ENCODE data around the gene F12. TPM values are rescaled to one million over a fixed set of nuclear protein-coding genes. Genes with fewer than 3 reads are reported as not detected.

F12 gene
- total and polyA plus RNA-seq, 2 donors (not counting 3 experiments of a cell fraction or from before 2014, with no cell fraction given), result 1.00 to 1.4 TPM

DNA sequence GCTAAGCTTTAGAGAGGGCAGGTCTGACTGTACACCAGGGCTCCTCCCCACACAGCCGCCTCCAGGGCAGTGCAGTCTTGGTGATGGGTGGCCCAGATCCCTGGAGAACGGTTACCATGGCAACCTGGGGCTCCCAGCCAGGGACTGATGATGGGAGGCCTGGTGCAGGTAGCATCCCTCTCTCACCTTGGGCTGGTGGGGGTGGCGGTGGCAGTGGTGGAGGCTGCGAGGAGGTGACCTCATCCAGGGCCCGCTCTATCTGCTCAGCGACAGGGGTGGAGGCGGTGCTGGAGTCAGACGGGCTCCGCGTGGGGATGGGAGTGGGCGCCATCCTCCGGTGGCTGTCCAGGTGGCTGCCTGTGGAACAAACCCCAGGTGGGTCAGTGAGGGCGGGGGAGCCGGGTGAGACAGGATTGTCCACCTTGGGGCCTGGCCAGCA lies 49.6 kb upstream of the F12 start:
- Histone ChIP-seq H3K4me2 (ENCODE audit: insufficient read depth, low read length) (no peak overlapping the region), H4K20me1 (replicated peaks; ENCODE audit: control insufficient read depth, extremely low read depth, insufficient read depth, low read length) (no peaks in the 10 kb centered on the region), H3K9me3 (replicated peaks; ENCODE audit: control insufficient read depth, insufficient read depth, low read length) (no peaks in the 10 kb centered on the region), H3K9me1 (replicated peaks; ENCODE audit: control insufficient read depth, extremely low read depth, insufficient read depth, low read length) (no peaks in the 10 kb centered on the region), H3K27me3 (ENCODE audit: control insufficient read depth in 2 of 2, insufficient read depth in 2 of 2, low read length in 2 of 2) (no peaks in the 10 kb centered on the region), H3K4me3 (replicated peaks in 1 of 3; ENCODE audit: insufficient read depth in 1 of 3, low read depth in 1 of 3, low read length in 3 of 3) (no peak overlapping the region), H3K27ac (ENCODE audit: insufficient read depth, low read depth, low read length) (no peak overlapping the region), H3K36me3 (ENCODE audit: control insufficient read depth in 2 of 2, extremely low read depth in 1 of 2, insufficient read depth in 2 of 2, low read length in 2 of 2) (peaks cover 7 to 35% of the 10 kb centered on the region in 2 experiments), H3K79me2 (ENCODE audit: control insufficient read depth, insufficient read depth, low read length) (peaks cover 3% of the 10 kb centered on the region), H3K4me1 (ENCODE audit: control insufficient read depth, extremely low read depth, insufficient read depth, low read length) (peaks cover 31% of the 10 kb centered on the region), H3K9ac (replicated peaks; ENCODE audit: extremely low read depth, insufficient read depth, low read length) (no peak overlapping the region), H2AFZ (ENCODE audit: low read depth, low read length) (no peak overlapping the region)
- DNase-seq (ENCODE audit: low read depth, low spot score) (no peak), FAIRE-seq (no peak)
- no TSS peak for BruUV-seq (replicated peaks)
- TF ChIP-seq, protein P1, sequence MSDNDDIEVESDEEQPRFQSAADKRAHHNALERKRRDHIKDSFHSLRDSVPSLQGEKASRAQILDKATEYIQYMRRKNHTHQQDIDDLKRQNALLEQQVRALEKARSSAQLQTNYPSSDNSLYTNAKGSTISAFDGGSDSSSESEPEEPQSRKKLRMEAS (IDR thresholded peaks at IDR 0.05; ENCODE audit: insufficient read depth, insufficient read length), result no peak
- no peak for TF ChIP-seq POLR2AphosphoS5 (IDR thresholded peaks at IDR 0.05; ENCODE audit: insufficient read depth, low read depth, low read length)
- TF ChIP-seq JUN (IDR thresholded peaks at IDR 0.05; ENCODE audit: borderline replicate concordance, insufficient read depth, insufficient read length, low read depth), result no peak
- TF ChIP-seq EZH2 (IDR thresholded peaks at IDR 0.05; ENCODE audit: borderline replicate concordance, low read depth, low read length, severe bottlenecking), result no peak
- no peak for TF ChIP-seq FOS (IDR thresholded peaks at IDR 0.05; ENCODE audit: borderline replicate concordance, insufficient read depth, low read length)
- TF ChIP-seq POLR2A (IDR thresholded peaks at IDR 0.05; ENCODE audit: low read depth, low read length), result no peak
- TF ChIP-seq, protein P2, sequence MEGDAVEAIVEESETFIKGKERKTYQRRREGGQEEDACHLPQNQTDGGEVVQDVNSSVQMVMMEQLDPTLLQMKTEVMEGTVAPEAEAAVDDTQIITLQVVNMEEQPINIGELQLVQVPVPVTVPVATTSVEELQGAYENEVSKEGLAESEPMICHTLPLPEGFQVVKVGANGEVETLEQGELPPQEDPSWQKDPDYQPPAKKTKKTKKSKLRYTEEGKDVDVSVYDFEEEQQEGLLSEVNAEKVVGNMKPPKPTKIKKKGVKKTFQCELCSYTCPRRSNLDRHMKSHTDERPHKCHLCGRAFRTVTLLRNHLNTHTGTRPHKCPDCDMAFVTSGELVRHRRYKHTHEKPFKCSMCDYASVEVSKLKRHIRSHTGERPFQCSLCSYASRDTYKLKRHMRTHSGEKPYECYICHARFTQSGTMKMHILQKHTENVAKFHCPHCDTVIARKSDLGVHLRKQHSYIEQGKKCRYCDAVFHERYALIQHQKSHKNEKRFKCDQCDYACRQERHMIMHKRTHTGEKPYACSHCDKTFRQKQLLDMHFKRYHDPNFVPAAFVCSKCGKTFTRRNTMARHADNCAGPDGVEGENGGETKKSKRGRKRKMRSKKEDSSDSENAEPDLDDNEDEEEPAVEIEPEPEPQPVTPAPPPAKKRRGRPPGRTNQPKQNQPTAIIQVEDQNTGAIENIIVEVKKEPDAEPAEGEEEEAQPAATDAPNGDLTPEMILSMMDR (IDR thresholded peaks at IDR 0.05; ENCODE audit: extremely low read depth in 1 of 2, insufficient read depth in 1 of 2, low read depth in 1 of 2, low read length in 2 of 2), result no peak
- no peak for TF ChIP-seq GATA2 (IDR thresholded peaks at IDR 0.05; ENCODE audit: insufficient read depth, insufficient read length, low read depth, low read length)
- TF ChIP-seq MYC (IDR thresholded peaks at IDR 0.05; ENCODE audit: low read depth, low read length), result no peak
- intact Hi-C loops (cut with micrococcal nuclease) (no loop called here), dilution Hi-C loops (cut with MboI; ENCODE audit: extremely low pct_ligation_motif_present, low sequenced_read_pairs) (no loop called here)
- ChIA-PET CTCF (interaction anchor here (0.6 to 6.6 kb wide), 2 partner anchors 12 to 57 kb away, joined by 3 to 57 read pairs; partner anchors contain the start of gene DBN1), POLR2A (interaction anchor here (0.8 kb wide), 1 partner anchor 13 kb away, joined by 4 read pairs; no protein-coding TSS in a partner anchor)
